AG10803 (cell line): ENCODE results near the gene ZNF346.
"Not testable (repeated sequence)": the region's sequence is repeated elsewhere in the genome, so short reads cannot be mapped to it uniquely, and the experiment has no call there.

Experiments used
- DNase-seq: peaks from one replicate; pipeline ENCODE4 v3.0.0; 2010; ENCODE audit warnings: low read depth
- H3K4me3 ChIP-seq: 2 replicates; pipeline ENCODE4 v1.5.1; 2011; ENCODE audit warnings: mild to moderate bottlenecking, low read length, control low read depth
- TF ChIP-seq, protein P1 (sequence below): conservative IDR thresholded peaks from 2 replicates; pipeline ENCODE4 v1.5.1; 2011; ENCODE audit warnings: mild to moderate bottlenecking, low read length, control low read depth, inconsistent platforms

The ZNF346 gene

DNA sequence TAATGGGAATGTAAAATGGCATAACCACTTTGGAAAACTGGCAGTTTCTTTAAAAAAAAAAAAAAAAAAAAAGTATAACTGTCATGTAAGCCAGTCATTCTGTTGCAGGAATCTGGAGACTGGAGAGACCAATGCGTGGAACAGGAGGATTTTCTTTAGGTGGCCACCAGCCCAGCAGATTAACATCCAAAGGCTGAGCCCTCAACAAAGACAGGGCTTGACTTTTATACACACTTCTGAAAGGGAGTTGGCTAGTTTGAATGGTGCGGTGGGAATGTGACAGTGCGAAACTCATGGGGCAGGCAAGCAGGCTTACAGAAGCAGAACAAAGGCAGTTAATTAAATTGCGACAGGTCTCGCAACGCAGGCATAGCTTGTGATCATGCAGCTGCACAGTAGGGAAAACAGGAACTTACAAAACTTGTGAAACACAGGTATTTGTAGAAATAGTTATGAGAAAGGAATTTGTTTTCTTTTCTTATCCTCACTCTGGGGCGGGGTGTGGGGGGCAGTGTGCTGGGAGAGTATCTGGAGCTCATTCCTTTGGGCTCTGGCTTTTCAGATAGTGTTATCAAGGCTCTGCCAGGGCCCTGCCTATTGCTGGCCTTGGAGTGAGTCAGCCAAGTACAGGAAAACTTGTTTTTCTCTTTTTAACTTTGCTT lies 27.9 kb upstream of the ZNF346 start:
- no peak overlapping the region for H3K4me3 ChIP-seq
- TF ChIP-seq, protein P1, sequence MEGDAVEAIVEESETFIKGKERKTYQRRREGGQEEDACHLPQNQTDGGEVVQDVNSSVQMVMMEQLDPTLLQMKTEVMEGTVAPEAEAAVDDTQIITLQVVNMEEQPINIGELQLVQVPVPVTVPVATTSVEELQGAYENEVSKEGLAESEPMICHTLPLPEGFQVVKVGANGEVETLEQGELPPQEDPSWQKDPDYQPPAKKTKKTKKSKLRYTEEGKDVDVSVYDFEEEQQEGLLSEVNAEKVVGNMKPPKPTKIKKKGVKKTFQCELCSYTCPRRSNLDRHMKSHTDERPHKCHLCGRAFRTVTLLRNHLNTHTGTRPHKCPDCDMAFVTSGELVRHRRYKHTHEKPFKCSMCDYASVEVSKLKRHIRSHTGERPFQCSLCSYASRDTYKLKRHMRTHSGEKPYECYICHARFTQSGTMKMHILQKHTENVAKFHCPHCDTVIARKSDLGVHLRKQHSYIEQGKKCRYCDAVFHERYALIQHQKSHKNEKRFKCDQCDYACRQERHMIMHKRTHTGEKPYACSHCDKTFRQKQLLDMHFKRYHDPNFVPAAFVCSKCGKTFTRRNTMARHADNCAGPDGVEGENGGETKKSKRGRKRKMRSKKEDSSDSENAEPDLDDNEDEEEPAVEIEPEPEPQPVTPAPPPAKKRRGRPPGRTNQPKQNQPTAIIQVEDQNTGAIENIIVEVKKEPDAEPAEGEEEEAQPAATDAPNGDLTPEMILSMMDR = no peak
- peak; percentile 57 for DNase-seq

DNA sequence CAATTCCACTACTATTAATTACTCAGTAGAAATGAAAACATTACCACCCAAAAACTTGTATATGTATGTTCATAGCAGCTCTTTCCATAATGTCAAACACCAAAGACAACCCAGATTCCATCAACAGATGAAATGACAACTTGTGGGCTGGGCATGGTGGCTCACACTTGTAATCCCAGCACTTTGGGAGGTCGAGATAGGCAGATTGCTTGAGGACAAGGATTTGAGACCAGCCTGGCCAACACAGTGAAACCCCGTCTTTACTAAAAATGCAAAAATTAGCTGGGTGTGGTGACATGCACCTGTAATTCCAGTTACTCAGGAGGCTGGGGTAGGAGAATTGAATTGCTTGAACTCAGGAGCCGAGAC lies 27.4 kb upstream of the ZNF346 start:
- no peak overlapping the region for H3K4me3 ChIP-seq
- TF ChIP-seq, protein P1 = no peak
- DNase-seq = no peak

DNA sequence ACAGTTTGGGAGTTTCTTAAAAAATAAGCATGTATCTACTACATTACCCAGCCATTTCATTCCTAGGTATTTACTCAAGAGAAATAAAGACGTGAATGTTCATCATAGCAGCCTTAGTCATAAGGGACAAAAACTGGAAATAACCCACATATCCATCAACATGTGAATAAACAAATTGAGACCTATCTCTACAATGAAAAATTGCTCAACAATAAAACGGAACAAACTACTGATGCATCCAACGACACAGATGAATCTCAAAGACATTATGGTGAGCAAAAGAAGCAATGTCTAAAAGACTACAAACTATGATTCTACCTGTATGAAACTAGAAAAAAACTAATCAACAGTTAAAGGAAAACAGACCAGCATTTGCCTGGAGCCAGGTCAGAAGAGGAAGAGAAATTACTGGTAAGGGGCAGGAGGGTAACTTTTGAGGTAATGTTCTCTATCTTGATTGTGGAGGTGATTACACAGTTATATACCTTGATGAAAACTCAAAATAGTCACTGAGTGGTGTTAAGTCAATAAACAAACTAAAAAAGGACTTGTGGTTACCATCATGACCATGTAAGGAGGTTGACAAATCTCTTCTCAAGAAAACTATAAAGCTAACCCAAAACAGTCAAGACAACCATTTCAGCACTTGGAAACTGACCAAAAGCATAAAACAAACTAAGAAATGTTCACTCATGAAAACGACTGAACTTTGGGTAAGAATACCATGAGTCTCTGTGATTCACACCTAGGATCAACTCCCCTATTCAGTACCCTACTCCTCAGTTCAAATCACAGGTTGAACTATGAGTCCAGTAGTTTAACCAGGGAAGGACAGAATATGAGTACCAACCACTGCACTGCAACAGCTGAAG lies 26.4 kb upstream of the ZNF346 start:
- TF ChIP-seq, protein P1 = no peak
- DNase-seq = peak; percentile 88
- no peak overlapping the region for H3K4me3 ChIP-seq

DNA sequence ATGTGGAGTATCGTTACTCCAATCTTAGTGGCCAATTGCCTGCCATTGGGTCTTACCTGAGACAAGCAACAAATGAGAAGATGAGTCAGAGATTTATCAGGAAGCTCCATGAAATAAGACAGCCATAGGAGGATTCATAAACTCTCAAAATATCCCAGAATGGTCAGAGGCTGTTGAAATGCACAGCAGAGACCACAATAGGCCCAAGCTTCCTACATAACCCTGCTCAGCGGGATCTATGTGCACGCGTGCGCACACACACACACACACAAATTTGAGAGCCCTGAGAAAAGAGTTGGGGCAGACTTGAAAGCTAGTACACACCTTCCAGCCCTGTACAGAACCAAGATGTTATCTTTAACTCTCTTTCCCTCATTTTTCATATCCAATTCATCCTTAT lies 25.7 kb upstream of the ZNF346 start:
- DNase-seq = no peak
- TF ChIP-seq, protein P1 = no peak
- no peak overlapping the region for H3K4me3 ChIP-seq

DNA sequence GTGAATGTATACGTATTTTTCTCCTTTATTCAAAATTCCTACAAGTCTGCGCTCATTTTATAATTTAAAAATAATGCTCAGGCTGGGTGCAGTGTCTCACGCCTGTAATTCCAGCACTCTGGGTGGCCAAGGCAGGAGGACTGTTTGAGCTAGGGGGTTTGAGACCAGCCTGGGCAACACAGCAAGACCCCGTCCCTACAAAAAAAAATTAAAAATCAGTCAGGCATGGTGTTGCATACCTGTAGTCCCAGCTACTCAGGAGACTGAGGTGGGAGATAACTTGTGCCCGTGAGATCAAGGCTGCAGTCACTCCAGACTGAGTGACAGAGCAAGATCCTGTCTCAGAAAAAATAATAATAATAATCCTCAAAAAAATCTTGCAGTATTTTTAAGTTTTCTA lies 23.7 kb upstream of the ZNF346 start:
- no peak for DNase-seq
- H3K4me3 ChIP-seq = no peak overlapping the region
- TF ChIP-seq, protein P1 = no peak

DNA sequence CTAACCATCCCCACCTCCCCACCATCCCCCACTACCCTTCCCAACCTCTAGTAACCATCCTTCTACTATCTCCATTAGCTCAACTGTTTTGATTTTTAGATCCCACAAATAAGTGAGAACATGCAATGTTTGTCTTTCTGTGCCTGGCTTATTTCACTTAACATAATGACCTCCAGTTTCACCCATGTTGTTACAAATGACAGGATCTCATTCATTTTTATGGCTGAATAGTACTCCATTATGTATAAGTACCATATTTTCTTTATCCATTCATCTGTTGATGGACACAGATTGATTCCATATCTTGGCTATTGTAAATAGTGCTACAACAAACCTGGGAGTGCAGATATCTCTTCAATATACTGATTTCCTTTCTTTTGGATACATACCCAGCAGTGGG lies 23.0 kb upstream of the ZNF346 start:
- not testable (repeated sequence) for DNase-seq, H3K4me3 ChIP-seq

DNA sequence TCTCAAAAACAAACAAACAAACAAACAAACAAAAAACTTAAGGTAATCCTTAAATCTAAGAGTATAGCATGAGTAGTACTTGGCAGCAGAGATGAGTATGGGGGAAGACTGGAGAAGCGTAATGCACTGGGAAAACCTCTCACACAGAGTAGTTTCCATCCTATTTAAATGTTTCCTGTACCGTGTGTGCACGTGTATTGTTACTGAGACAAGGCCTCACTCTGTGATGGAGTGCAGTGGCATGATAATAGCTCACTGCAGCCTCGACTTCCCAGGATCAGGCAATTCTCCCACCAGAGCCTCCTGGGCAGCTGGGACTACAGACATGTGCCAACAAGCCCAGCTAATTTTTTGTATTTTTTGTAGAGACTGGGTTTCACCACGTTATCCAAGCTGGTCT lies 18.8 kb upstream of the ZNF346 start:
- H3K4me3 ChIP-seq = no peak overlapping the region
- TF ChIP-seq, protein P1 = no peak
- no peak for DNase-seq
